GM19238 (cell line): ENCODE results near the gene ARL8A.
A peak's percentile ranks its signal among the peaks of the same experiment; 100 is the strongest.
"Not testable (repeated sequence)": the region's sequence is repeated elsewhere in the genome, so short reads cannot be mapped to it uniquely, and the experiment has no call there.

ENCODE experiments used
- DNase-seq: peaks from one replicate; pipeline ENCODE4 v3.0.0; 2011; ENCODE audit warnings: low spot score; ENCODE audit not compliant: insufficient read length

The ARL8A gene

GRCh38 chr1:202144402-202145067, at the start of gene ARL8A:
ARL8A (minus strand) TSS chr1:202144737; CDS start chr1:202144572, 165 bp downstream.
- DNase-seq: peak; percentile 87

GRCh38 chr1:202194328-202194648, 49.8 kb upstream of the ARL8A start:
- no peak for DNase-seq

- DNase-seq: no peak
These were observed 49.2 kb upstream of the ARL8A start, which contains the start of gene LGR6 for GRCh38 chr1:202193614-202194327. LGR6 (plus strand) TSS chr1:202193799; CDS start chr1:202193990, 191 bp downstream.

- peak; percentile 60 for DNase-seq
These were observed 48.5 kb upstream of the ARL8A start for GRCh38 chr1:202192770-202193613.

GRCh38 chr1:202191391-202191790, 46.9 kb upstream of the ARL8A start:
- not testable (repeated sequence) for DNase-seq

- DNase-seq: no peak
These were observed 45.6 kb upstream of the ARL8A start for GRCh38 chr1:202189918-202190715.

- DNase-seq: peak; percentile 37
These were observed 44.7 kb upstream of the ARL8A start for GRCh38 chr1:202189001-202189790.

GRCh38 chr1:202187697-202188407, 43.3 kb upstream of the ARL8A start:
- DNase-seq: no peak

- no peak for DNase-seq
These were observed 42.6 kb upstream of the ARL8A start for GRCh38 chr1:202187041-202187671.

GRCh38 chr1:202186327-202186726, 41.8 kb upstream of the ARL8A start:
- DNase-seq: no peak

- DNase-seq: peak; percentile 58
These were observed 40.4 kb upstream of the ARL8A start for GRCh38 chr1:202184750-202185460.

- no peak for DNase-seq
These were observed 37.7 kb upstream of the ARL8A start for GRCh38 chr1:202182040-202182877.

GRCh38 chr1:202181586-202181985, 37.0 kb upstream of the ARL8A start:
- no peak for DNase-seq

- not testable (repeated sequence) for DNase-seq
These were observed 36.2 kb upstream of the ARL8A start for GRCh38 chr1:202180751-202181139.

GRCh38 chr1:202179828-202180750, 35.6 kb upstream of the ARL8A start:
- no peak for DNase-seq
